Astrocyte (in vitro differentiated cells and primary cell): ENCODE results near the gene PMEL. TPM values are rescaled to one million over a fixed set of nuclear protein-coding genes. Genes with fewer than 3 reads are reported as not detected.
A peak's percentile ranks its signal among the peaks of the same experiment; 100 is the strongest.

Experiments
- DNase-seq: peaks from one replicate; pipeline ENCODE4 v3.0.0-alpha.2; 2010; ENCODE audit warnings: low read depth
- FAIRE-seq: peaks from 2 replicates; lab custom pipeline; 2011; peaks lifted over from hg19 to GRCh38; lab: Jason Lieb, UNC
- H2AFZ ChIP-seq: 2 replicates; pipeline ENCODE4 v1.6.0; 2012; ENCODE audit warnings: low read depth, low read length, inconsistent platforms
- H3K27ac ChIP-seq: 2 replicates; pipeline ENCODE4 v1.5.1; 2011; ENCODE audit warnings: low read depth, low read length, inconsistent platforms
- H3K27me3 ChIP-seq: 2 replicates; pipeline ENCODE4 v1.6.0; 2011; ENCODE audit warnings: low read length, inconsistent platforms; ENCODE audit not compliant: insufficient read depth
- H3K36me3 ChIP-seq: 2 replicates; pipeline ENCODE4 v1.5.1; 2011; ENCODE audit warnings: low read length, inconsistent platforms; ENCODE audit not compliant: insufficient read depth
- H3K4me1 ChIP-seq: 2 replicates; pipeline ENCODE4 v1.5.1; 2011; ENCODE audit warnings: low read length, inconsistent platforms; ENCODE audit not compliant: insufficient read depth
- H3K4me2 ChIP-seq: 2 replicates; pipeline ENCODE4 v1.6.0; 2012; ENCODE audit warnings: low read length, inconsistent platforms
- H3K4me3 ChIP-seq: 2 replicates; pipeline ENCODE4 v1.5.1; 2011; ENCODE audit warnings: low read depth, mild to moderate bottlenecking, low read length, inconsistent platforms; ENCODE audit not compliant: insufficient read depth
- H3K79me2 ChIP-seq: 2 replicates; pipeline ENCODE4 v1.6.0; 2012; ENCODE audit warnings: mild to moderate bottlenecking, low read length, inconsistent platforms; ENCODE audit not compliant: insufficient read depth
- H3K9ac ChIP-seq: 2 replicates; pipeline ENCODE4 v1.6.0; 2012; ENCODE audit warnings: mild to moderate bottlenecking, low read length, inconsistent platforms
- H3K9me3 ChIP-seq: 2 replicates; pipeline ENCODE4 v1.5.1; 2012; ENCODE audit warnings: low read depth, mild to moderate bottlenecking, low read length, inconsistent platforms; ENCODE audit not compliant: insufficient read depth
- H4K20me1 ChIP-seq: 2 replicates; pipeline ENCODE4 v1.6.0; 2012; ENCODE audit warnings: low read length, inconsistent platforms; ENCODE audit not compliant: insufficient read depth
- H3K27ac Mint-ChIP-seq: one replicate; pipeline ENCODE4 v1.8.0; 2021; ENCODE audit warnings: mild to moderate bottlenecking, mixed read lengths; ENCODE audit not compliant: unreplicated experiment
- H3K27me3 Mint-ChIP-seq: one replicate; pipeline ENCODE4 v1.8.0; 2021; ENCODE audit warnings: low read depth, mixed read lengths; ENCODE audit not compliant: unreplicated experiment
- H3K36me3 Mint-ChIP-seq: one replicate; pipeline ENCODE4 v1.8.0; 2021; ENCODE audit warnings: low read depth, mixed read lengths; ENCODE audit not compliant: unreplicated experiment
- H3K4me1 Mint-ChIP-seq: one replicate; pipeline ENCODE4 v1.8.0; 2021; ENCODE audit warnings: low read depth, mixed read lengths; ENCODE audit not compliant: unreplicated experiment
- H3K4me3 Mint-ChIP-seq: one replicate; pipeline ENCODE4 v1.8.0; 2021; ENCODE audit warnings: mild to moderate bottlenecking, moderate library complexity, mixed read lengths; ENCODE audit not compliant: unreplicated experiment
- H3K9me3 Mint-ChIP-seq: one replicate; pipeline ENCODE4 v1.8.0; 2021; ENCODE audit warnings: mild to moderate bottlenecking, mixed read lengths; ENCODE audit not compliant: unreplicated experiment
- EZH2 ChIP-seq: IDR thresholded peaks from 2 replicates; pipeline ENCODE4 v1.6.1; 2012; ENCODE audit warnings: mild to moderate bottlenecking, low read length, inconsistent platforms; ENCODE audit not compliant: insufficient read depth
- total RNA-seq: library from RNA; stranded (reverse); gene quantifications from 2 replicates; pipeline ENCODE4 v1.2.1, GENCODE V29; 2021
- TF ChIP-seq, protein P1 (sequence below): IDR thresholded peaks from 2 replicates; pipeline ENCODE4 v1.5.1; 2011; ENCODE audit warnings: low read depth, mild to moderate bottlenecking, inconsistent platforms, low read length, moderate library complexity; ENCODE audit not compliant: insufficient read depth

Gene PMEL
- total RNA-seq, 1 donor from 2014 or later: 13.8 TPM

GRCh38 chr12:55978393-55978792, 12.6 kb upstream of the PMEL start:
- Histone ChIP-seq H3K36me3 (peaks cover 17% of the 10 kb centered on the region), H3K9ac (no peak overlapping the region), H4K20me1 (peaks cover 53% of the 10 kb centered on the region), H3K27ac (no peak overlapping the region), H3K79me2 (peaks cover 67% of the 10 kb centered on the region), H3K4me3 (no peak overlapping the region), H2AFZ (no peak overlapping the region), H3K4me1 (peaks cover 5% of the 10 kb centered on the region), H3K4me2 (no peak overlapping the region), H3K9me3 (no peaks in the 10 kb centered on the region), H3K27me3 (no peaks in the 10 kb centered on the region)
- H3K27me3 Mint-ChIP-seq: no peaks in the 10 kb centered on the region
- peaks cover 25% of the 10 kb centered on the region for H3K36me3 Mint-ChIP-seq
- peaks cover 17% of the 10 kb centered on the region for H3K4me1 Mint-ChIP-seq
- H3K4me3 Mint-ChIP-seq: no peak overlapping the region
- TF ChIP-seq, protein P1, sequence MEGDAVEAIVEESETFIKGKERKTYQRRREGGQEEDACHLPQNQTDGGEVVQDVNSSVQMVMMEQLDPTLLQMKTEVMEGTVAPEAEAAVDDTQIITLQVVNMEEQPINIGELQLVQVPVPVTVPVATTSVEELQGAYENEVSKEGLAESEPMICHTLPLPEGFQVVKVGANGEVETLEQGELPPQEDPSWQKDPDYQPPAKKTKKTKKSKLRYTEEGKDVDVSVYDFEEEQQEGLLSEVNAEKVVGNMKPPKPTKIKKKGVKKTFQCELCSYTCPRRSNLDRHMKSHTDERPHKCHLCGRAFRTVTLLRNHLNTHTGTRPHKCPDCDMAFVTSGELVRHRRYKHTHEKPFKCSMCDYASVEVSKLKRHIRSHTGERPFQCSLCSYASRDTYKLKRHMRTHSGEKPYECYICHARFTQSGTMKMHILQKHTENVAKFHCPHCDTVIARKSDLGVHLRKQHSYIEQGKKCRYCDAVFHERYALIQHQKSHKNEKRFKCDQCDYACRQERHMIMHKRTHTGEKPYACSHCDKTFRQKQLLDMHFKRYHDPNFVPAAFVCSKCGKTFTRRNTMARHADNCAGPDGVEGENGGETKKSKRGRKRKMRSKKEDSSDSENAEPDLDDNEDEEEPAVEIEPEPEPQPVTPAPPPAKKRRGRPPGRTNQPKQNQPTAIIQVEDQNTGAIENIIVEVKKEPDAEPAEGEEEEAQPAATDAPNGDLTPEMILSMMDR: no peak
- no peak for TF ChIP-seq EZH2
- FAIRE-seq (no peak), DNase-seq (no peak)
- H3K9me3 Mint-ChIP-seq: no peaks in the 10 kb centered on the region
- no peak overlapping the region for H3K27ac Mint-ChIP-seq

DNA sequence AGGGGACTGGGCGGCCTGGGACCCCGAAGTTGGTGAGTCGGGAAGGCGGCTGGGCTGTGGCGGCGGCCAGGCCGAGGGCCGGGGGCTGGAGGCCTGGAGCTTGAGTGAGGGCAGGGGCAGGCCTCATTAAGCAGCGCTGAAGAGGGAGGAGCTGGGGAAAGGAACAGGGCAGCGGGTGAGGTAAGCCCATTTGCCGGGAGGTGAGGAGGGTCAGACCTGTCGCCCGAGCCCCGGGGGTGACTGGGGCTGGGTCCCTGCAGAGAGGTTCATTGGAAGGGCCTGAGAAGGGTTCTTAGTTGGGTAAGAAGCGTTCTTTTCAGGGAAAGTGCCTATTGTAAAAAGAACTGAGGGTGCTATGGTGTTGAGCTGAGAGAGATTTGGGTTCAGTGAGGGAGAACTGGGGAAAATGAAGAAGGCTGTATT, 8.5 kb upstream of the PMEL start:
- H3K4me3 ChIP-seq: peak overlapping the region; percentile 77
- peaks cover 34% of the 10 kb centered on the region for H4K20me1 ChIP-seq
- H3K27me3 Mint-ChIP-seq: no peaks in the 10 kb centered on the region
- DNase-seq: peak; percentile 44
- peak overlapping the region; percentile 95 for H3K9ac ChIP-seq
- peaks cover 49% of the 10 kb centered on the region for H3K79me2 ChIP-seq
- peaks cover 20% of the 10 kb centered on the region for H3K4me1 Mint-ChIP-seq
- no peaks in the 10 kb centered on the region for H3K9me3 ChIP-seq
- H3K9me3 Mint-ChIP-seq: no peaks in the 10 kb centered on the region
- TF ChIP-seq, protein P1: no peak
- no peak for TF ChIP-seq EZH2
- H3K27ac ChIP-seq: peak overlapping the region; percentile 87
- peak overlapping the region; percentile 35 for H2AFZ ChIP-seq
- H3K27ac Mint-ChIP-seq: no peak overlapping the region
- H3K36me3 Mint-ChIP-seq: peaks cover 8% of the 10 kb centered on the region
- H3K4me3 Mint-ChIP-seq: no peak overlapping the region
- peak overlapping the region; percentile 93 for H3K4me2 ChIP-seq
- H3K36me3 ChIP-seq: peaks cover 5% of the 10 kb centered on the region
- H3K4me1 ChIP-seq: peaks cover 12% of the 10 kb centered on the region
- no peak for FAIRE-seq
- no peaks in the 10 kb centered on the region for H3K27me3 ChIP-seq

GRCh38 chr12:55973599-55974307, 7.9 kb upstream of the PMEL start, which contains the start of gene RAB5B:
Gene RAB5B (plus strand): TSS chr12:55974078. CDS start chr12:55986961, 12,883 bp downstream.
- no peak for TF ChIP-seq EZH2
- TF ChIP-seq, protein P1: no peak
- peaks cover 2% of the 10 kb centered on the region for H3K36me3 ChIP-seq
- H3K4me3 ChIP-seq: peak within 1 kb of the TSS; percentile 77
- H3K27ac Mint-ChIP-seq: no peak within 1 kb of the TSS
- peak within 1 kb of the TSS; percentile 93 for H3K27ac ChIP-seq
- H3K79me2 ChIP-seq: peaks cover 46% of the 10 kb centered on the region
- FAIRE-seq (peak; percentile 83), DNase-seq (peak; percentile 100)
- H3K4me1 ChIP-seq: peaks cover 12% of the 10 kb centered on the region
- H3K9ac ChIP-seq: peak within 1 kb of the TSS; percentile 95
- H2AFZ ChIP-seq: peak within 1 kb of the TSS; percentile 70
- H3K9me3 Mint-ChIP-seq: no peaks in the 10 kb centered on the region
- H3K27me3 ChIP-seq: no peaks in the 10 kb centered on the region
- peaks cover 17% of the 10 kb centered on the region for H3K4me1 Mint-ChIP-seq
- peaks cover 5% of the 10 kb centered on the region for H3K36me3 Mint-ChIP-seq
- no peak within 1 kb of the TSS for H3K4me3 Mint-ChIP-seq
- H3K9me3 ChIP-seq: no peaks in the 10 kb centered on the region
- H3K27me3 Mint-ChIP-seq: no peaks in the 10 kb centered on the region
- H4K20me1 ChIP-seq: peaks cover 29% of the 10 kb centered on the region
- H3K4me2 ChIP-seq: peak within 1 kb of the TSS; percentile 98
